Immature natural killer cell (primary cell): Measurements from ENCODE around the gene TLE4. TPM values are rescaled to one million over a fixed set of nuclear protein-coding genes. Genes with fewer than 3 reads are reported as not detected.
A peak's percentile ranks its signal among the peaks of the same experiment; 100 is the strongest.
"Not testable (repeated sequence)": the region's sequence is repeated elsewhere in the genome, so short reads cannot be mapped to it uniquely, and the experiment has no call there.

Source experiments
- DNase-seq, 3 donors: peaks; one replicate each; pipeline ENCODE4 v3.0.0; 2022; ENCODE audit warnings: mixed read lengths in 1 of 3
- H3K27ac Mint-ChIP-seq, 6 donors: one replicate each; pipeline ENCODE4 v1.8.0; 2020; ENCODE audit warnings: mixed read lengths in 6 of 6, mild to moderate bottlenecking in 5 of 6, inconsistent platforms in 4 of 6, moderate library complexity in 3 of 6
- H3K27me3 Mint-ChIP-seq, 3 donors: one replicate each; pipeline ENCODE4 v1.8.0; 2020 to 2021; ENCODE audit warnings: low read depth in 3 of 3, mild to moderate bottlenecking in 3 of 3, mixed read lengths in 3 of 3, moderate library complexity in 3 of 3, inconsistent platforms in 1 of 3
- H3K36me3 Mint-ChIP-seq, 3 donors: one replicate each; pipeline ENCODE4 v1.8.0; 2020; ENCODE audit warnings: mixed read lengths in 3 of 3, inconsistent platforms in 2 of 3, mild to moderate bottlenecking in 2 of 3
- H3K4me1 Mint-ChIP-seq, 2 donors: one replicate each; pipeline ENCODE4 v1.8.0; 2020; ENCODE audit warnings: inconsistent platforms in 2 of 2, mild to moderate bottlenecking in 2 of 2, mixed read lengths in 2 of 2, moderate library complexity in 1 of 2
- H3K4me3 Mint-ChIP-seq, 5 donors: one replicate each; pipeline ENCODE4 v1.8.0; 2020; ENCODE audit warnings: mild to moderate bottlenecking in 5 of 5, mixed read lengths in 5 of 5, inconsistent platforms in 3 of 5, moderate library complexity in 3 of 5
- H3K9me3 Mint-ChIP-seq, 6 donors: one replicate each; pipeline ENCODE4 v1.8.0; 2020; ENCODE audit warnings: mild to moderate bottlenecking in 6 of 6, mixed read lengths in 6 of 6, inconsistent platforms in 4 of 6, moderate library complexity in 3 of 6
- polyA plus RNA-seq, 3 donors: library from polyadenylated mRNA; unstranded; fragments of 300-500 nt; fragmentation: Illumina TruSeq; gene quantifications; one replicate each; pipeline ENCODE4 v1.2.3, GENCODE V29; 2021

TLE4 gene
- polyA plus RNA-seq, 3 donors from 2014 or later: 38.0 to 41.4 (median 38.1) TPM

- Mint-ChIP-seq H3K27ac (no peak overlapping the region), H3K27me3 (peaks cover 0 to 6% (median 4%) of the 10 kb centered on the region in 3 donors)
- no peak for DNase-seq
These were observed 164.3 kb downstream of the TLE4 start for GRCh38 chr9:79736051-79736450.

DNA sequence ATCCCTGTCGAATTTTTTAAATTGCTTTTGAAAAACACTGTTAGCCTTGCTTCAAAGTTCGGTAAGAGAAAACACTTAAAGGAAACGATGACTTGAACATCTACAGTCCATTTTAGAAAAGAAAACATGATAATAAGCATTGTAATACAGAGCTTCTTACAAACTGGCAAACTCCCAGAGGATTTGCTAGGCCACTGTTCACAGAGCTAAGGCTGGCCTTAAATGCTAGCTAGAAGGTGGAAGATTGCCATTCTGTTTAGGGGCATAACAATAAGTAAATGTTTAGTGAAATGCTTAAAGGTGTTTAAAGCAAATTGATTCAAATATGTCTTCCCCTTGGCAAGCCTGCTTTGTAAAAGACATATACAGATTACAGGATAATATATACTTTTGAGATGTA, 169.6 kb downstream of the TLE4 start:
- peaks cover 12 to 17% of the 10 kb centered on the region in 2 donors for H3K4me1 Mint-ChIP-seq
- no peak overlapping the region for H3K4me3 Mint-ChIP-seq
- no peaks in the 10 kb centered on the region for H3K36me3 Mint-ChIP-seq
- H3K9me3 Mint-ChIP-seq: no peaks in the 10 kb centered on the region
- DNase-seq: no peak
- H3K27me3 Mint-ChIP-seq: peaks cover 0 to 2% (median 0%) of the 10 kb centered on the region in 3 donors
- H3K27ac Mint-ChIP-seq: no peak overlapping the region

More at GRCh38 chr9:79736051-79736450, 164.3 kb downstream of the TLE4 start:
- Mint-ChIP-seq H3K4me3 (no peak overlapping the region), H3K9me3 (peaks cover 0 to 2% (median 0%) of the 10 kb centered on the region in 6 donors), H3K36me3 (peaks cover 0 to 5% (median 2%) of the 10 kb centered on the region in 3 donors), H3K4me1 (peaks cover 0 to 6% of the 10 kb centered on the region in 2 donors)

GRCh38 chr9:79742110-79742721, 170.5 kb downstream of the TLE4 start:
- Mint-ChIP-seq H3K9me3 (no peaks in the 10 kb centered on the region), H3K27ac (peak overlapping the region in 2 of 6 donors; percentile 20 to 79), H3K4me3 (peak overlapping the region in 4 of 5 donors; percentile 7 to 53 (median 16)), H3K36me3 (no peaks in the 10 kb centered on the region), H3K27me3 (peaks cover 0 to 5% (median 0%) of the 10 kb centered on the region in 3 donors), H3K4me1 (peaks cover 12 to 17% of the 10 kb centered on the region in 2 donors)
- DNase-seq: peak in 2 of 3 donors; percentile 1 to 6

DNA sequence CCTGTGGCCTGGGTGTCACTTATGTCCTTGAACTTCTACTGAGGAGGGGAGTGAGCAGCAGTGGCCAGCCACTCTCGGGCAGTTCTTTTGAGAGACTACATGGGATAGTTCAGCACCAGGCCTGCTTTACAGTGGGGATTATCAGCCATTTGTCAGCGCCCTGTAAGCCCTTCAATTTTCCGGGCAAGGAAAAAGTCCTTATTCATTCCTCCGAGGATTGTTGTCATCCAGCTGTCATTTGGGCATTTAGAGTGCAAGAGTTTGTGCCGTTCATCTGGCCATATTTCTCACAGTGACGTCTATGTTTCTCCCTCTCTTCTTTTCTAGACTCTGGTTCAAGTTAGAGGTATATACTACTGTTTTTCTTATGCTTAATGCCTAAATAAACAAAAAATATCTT, 172.8 kb downstream of the TLE4 start:
- Mint-ChIP-seq H3K4me1 (peaks cover 12 to 17% of the 10 kb centered on the region in 2 donors), H3K36me3 (no peaks in the 10 kb centered on the region), H3K27me3 (peaks cover 0 to 3% (median 0%) of the 10 kb centered on the region in 3 donors), H3K27ac (no peak overlapping the region), H3K9me3 (no peaks in the 10 kb centered on the region), H3K4me3 (no peak overlapping the region)
- no peak for DNase-seq

- no peak for DNase-seq
- Mint-ChIP-seq H3K4me1 (peaks cover 12 to 17% of the 10 kb centered on the region in 2 donors), H3K27me3 (peaks cover 0 to 3% (median 0%) of the 10 kb centered on the region in 3 donors), H3K4me3 (no peak overlapping the region), H3K36me3 (no peaks in the 10 kb centered on the region), H3K27ac (no peak overlapping the region), H3K9me3 (no peaks in the 10 kb centered on the region)
These were observed 174.1 kb downstream of the TLE4 start for GRCh38 chr9:79745752-79746336.

GRCh38 chr9:79751895-79752466, 180.2 kb downstream of the TLE4 start:
- H3K27ac Mint-ChIP-seq, H3K4me1 Mint-ChIP-seq, H3K9me3 Mint-ChIP-seq, DNase-seq, H3K27me3 Mint-ChIP-seq, H3K4me3 Mint-ChIP-seq, H3K36me3 Mint-ChIP-seq: not testable (repeated sequence)

DNA sequence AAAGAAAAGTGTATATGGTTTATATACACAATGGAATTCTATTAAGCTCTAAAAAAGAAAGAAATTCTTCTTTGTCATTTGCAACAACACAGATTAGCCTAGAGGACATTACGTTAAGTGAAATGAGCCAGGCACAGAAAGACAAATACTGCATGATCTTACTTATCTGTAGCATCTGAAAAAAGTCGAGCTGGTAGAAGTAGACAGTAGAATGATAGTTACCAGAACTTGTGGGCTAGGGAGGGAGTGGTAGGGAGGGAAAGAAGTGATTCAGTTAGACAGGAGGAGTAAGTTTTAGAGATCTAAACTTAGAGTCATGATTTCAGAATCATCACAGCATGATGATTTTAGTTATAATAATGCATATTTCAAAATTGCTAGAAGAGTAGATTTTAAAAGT, 184.6 kb downstream of the TLE4 start:
- Mint-ChIP-seq H3K36me3 (no peaks in the 10 kb centered on the region), H3K27ac (no peak overlapping the region), H3K4me3 (no peak overlapping the region), H3K27me3 (peaks cover 0 to 3% (median 3%) of the 10 kb centered on the region in 3 donors), H3K4me1 (no peaks in the 10 kb centered on the region), H3K9me3 (peaks cover 0 to 3% (median 0%) of the 10 kb centered on the region in 6 donors)
- DNase-seq: no peak

DNA sequence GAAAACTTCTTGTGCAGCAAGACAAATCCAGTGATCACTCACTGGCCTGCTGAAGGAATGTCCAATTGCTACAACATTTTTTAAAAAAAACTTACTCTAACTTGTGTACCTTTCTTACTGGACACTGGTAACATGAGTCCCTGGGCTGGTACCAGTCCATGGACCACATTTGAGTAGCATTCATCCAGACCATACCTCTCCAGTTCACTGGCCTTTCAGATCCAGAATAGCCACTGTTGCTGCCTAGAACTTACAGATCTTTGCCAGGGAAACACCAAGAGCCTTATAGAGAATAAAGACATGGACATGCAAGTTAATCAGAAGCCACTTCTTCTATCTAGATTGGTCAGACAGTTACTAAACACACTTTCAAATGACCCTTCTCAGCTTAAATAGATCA, 185.3 kb downstream of the TLE4 start:
- no peak overlapping the region for H3K4me3 Mint-ChIP-seq

GRCh38 chr9:79757881-79758669, 186.3 kb downstream of the TLE4 start:
- Mint-ChIP-seq H3K27me3 (peaks cover 0 to 3% (median 3%) of the 10 kb centered on the region in 3 donors), H3K4me3 (no peak overlapping the region), H3K9me3 (peaks cover 0 to 1% (median 0%) of the 10 kb centered on the region in 6 donors), H3K27ac (no peak overlapping the region), H3K36me3 (no peaks in the 10 kb centered on the region), H3K4me1 (no peaks in the 10 kb centered on the region)
- peak in 1 of 3 donors; percentile 5 for DNase-seq

More for the DNA sequence above, 185.3 kb downstream of the TLE4 start:
- Mint-ChIP-seq H3K27ac (no peak overlapping the region), H3K4me1 (no peaks in the 10 kb centered on the region), H3K36me3 (no peaks in the 10 kb centered on the region), H3K9me3 (peaks cover 0 to 3% (median 0%) of the 10 kb centered on the region in 6 donors), H3K27me3 (peaks cover 0 to 3% (median 3%) of the 10 kb centered on the region in 3 donors)
- no peak for DNase-seq

GRCh38 chr9:79759460-79759859, 187.7 kb downstream of the TLE4 start:
- H3K4me3 Mint-ChIP-seq: no peak overlapping the region
- H3K4me1 Mint-ChIP-seq: no peaks in the 10 kb centered on the region
- no peaks in the 10 kb centered on the region for H3K36me3 Mint-ChIP-seq
- H3K27me3 Mint-ChIP-seq: peaks cover 0 to 5% (median 3%) of the 10 kb centered on the region in 3 donors
- H3K9me3 Mint-ChIP-seq: no peaks in the 10 kb centered on the region
- H3K27ac Mint-ChIP-seq: no peak overlapping the region
- no peak for DNase-seq

GRCh38 chr9:79762070-79762469, 190.3 kb downstream of the TLE4 start:
- H3K4me1 Mint-ChIP-seq: no peaks in the 10 kb centered on the region
- H3K4me3 Mint-ChIP-seq: no peak overlapping the region
- H3K27me3 Mint-ChIP-seq: peaks cover 0 to 5% (median 0%) of the 10 kb centered on the region in 3 donors
- no peak for DNase-seq
- H3K9me3 Mint-ChIP-seq: no peaks in the 10 kb centered on the region
- no peaks in the 10 kb centered on the region for H3K36me3 Mint-ChIP-seq
- H3K27ac Mint-ChIP-seq: no peak overlapping the region

DNA sequence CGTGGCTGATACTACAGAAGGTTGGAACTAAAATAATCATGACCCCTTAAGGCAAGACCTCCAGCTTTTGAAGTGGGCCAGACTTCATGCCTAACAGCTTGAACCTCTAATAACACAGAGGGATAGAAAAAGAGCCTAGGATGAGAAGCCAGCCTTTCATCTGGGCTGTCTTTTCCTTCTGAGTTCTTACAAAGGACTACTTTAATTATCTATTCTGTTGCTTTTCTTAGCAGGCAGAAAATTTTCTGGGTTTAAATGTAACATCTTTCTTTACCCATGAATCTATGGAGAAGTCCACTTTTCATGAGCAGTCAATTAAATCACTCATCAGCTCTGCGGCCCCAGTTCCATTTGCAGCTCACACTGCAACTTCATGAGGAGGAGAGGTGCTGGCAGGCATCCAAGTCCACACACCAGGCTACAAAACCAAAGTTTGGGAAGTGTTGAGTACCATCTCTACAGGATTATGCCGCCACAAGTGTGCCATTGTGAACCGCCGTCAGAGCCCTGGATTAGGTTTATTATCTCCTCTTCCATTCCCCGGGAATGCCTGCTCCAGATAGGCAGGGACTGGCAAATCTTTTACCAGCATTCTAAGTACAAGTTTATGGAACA, 192.0 kb downstream of the TLE4 start:
- Mint-ChIP-seq H3K27me3 (peaks cover 0 to 8% (median 0%) of the 10 kb centered on the region in 3 donors), H3K4me1 (no peaks in the 10 kb centered on the region), H3K9me3 (no peaks in the 10 kb centered on the region), H3K4me3 (no peak overlapping the region), H3K27ac (no peak overlapping the region), H3K36me3 (no peaks in the 10 kb centered on the region)
- DNase-seq: no peak

GRCh38 chr9:79764374-79764773, 192.6 kb downstream of the TLE4 start:
- Mint-ChIP-seq H3K36me3 (no peaks in the 10 kb centered on the region), H3K27ac (no peak overlapping the region), H3K4me3 (no peak overlapping the region), H3K9me3 (no peaks in the 10 kb centered on the region), H3K4me1 (no peaks in the 10 kb centered on the region), H3K27me3 (peaks cover 0 to 9% (median 0%) of the 10 kb centered on the region in 3 donors)
- no peak for DNase-seq
